ENCODE measurements around the gene RALGPS2. TPM values are rescaled to one million over a fixed set of nuclear protein-coding genes. Genes with fewer than 3 reads are reported as not detected.

RALGPS2 gene, protein sequence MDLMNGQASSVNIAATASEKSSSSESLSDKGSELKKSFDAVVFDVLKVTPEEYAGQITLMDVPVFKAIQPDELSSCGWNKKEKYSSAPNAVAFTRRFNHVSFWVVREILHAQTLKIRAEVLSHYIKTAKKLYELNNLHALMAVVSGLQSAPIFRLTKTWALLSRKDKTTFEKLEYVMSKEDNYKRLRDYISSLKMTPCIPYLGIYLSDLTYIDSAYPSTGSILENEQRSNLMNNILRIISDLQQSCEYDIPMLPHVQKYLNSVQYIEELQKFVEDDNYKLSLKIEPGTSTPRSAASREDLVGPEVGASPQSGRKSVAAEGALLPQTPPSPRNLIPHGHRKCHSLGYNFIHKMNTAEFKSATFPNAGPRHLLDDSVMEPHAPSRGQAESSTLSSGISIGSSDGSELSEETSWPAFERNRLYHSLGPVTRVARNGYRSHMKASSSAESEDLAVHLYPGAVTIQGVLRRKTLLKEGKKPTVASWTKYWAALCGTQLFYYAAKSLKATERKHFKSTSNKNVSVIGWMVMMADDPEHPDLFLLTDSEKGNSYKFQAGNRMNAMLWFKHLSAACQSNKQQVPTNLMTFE
- total RNA-seq (32.8 TPM), polyA plus RNA-seq (ENCODE audit: insufficient read depth, low read depth, low replicate concordance) (3.6 TPM)
- long read RNA-seq, donor 1, full-length matches to known transcripts, result 2 of 2 reads
- long read RNA-seq, donor 1, partial matches to known transcripts, result 0 of 2 reads
- long read RNA-seq, donor 1, other reads (novel, unspliced or antisense), result 0 of 2 reads
- long read RNA-seq, donor 2, full-length matches to known transcripts, result 2 of 2 reads
- long read RNA-seq, donor 2, partial matches to known transcripts, result 0 of 2 reads
- long read RNA-seq, donor 2, other reads (novel, unspliced or antisense), result 0 of 2 reads
- long read RNA-seq, donor 3, partial matches to known transcripts, result 0 of 1 reads
- long read RNA-seq, donor 3, other reads (novel, unspliced or antisense), result 0 of 1 reads
- long read RNA-seq, donor 4, partial matches to known transcripts, result 0 of 1 reads
- long read RNA-seq, donor 4, other reads (novel, unspliced or antisense), result 0 of 1 reads
- long read RNA-seq, donor 5, result 0 reads
- long read RNA-seq, donor 6, result 0 reads
- long read RNA-seq, donor 7, full-length matches to known transcripts, result 3 of 9 reads
- long read RNA-seq, donor 7, partial matches to known transcripts, result 2 of 9 reads
- long read RNA-seq, donor 7, other reads (novel, unspliced or antisense), result 4 of 9 reads
- long read RNA-seq, donor 8, partial matches to known transcripts, result 0 of 1 reads
- long read RNA-seq, donor 8, other reads (novel, unspliced or antisense), result 0 of 1 reads
- long read RNA-seq, donor 9, result 0 reads
- long read RNA-seq, donor 10, full-length matches to known transcripts, result 2 of 7 reads
- long read RNA-seq, donor 10, partial matches to known transcripts, result 5 of 7 reads
- long read RNA-seq, donor 10, other reads (novel, unspliced or antisense), result 0 of 7 reads

DNA sequence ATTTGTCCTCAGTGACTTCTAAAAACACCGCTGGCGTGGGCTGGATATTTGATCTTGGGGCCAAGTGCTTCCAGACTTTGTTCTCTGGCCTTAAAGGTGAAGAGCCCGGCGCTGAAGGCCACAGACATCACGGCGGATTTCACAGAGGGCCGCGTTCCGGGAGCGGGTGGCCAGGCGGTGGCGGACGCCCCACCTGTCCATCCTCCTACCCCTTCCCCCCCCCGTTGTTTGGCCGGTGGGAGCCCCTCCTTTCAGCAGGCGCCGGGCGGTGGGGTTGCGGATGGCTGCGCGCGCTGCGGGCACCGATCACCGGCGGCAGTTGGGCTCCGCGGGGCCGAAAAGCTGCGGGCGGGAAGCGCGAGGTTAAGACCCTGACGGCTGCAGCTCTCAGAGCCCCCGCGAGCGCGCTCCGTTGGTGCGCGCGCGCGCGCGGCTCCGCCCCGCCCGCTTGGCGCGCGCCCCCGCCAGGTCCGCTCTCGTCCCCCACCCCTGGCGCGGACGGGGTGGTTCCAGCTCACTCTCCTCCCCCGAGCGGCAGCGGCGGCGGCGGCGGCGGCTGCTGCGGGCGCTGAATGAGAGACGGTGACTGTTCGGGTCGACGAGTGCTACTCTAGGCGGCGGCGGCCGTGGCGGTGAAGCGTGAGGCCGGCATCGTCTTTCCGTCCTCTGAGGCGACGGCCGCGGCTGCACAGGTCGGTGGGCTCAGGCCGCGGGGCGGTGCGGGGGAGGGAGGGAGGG is at the start of gene RALGPS2:
TSS of gene RALGPS2 (plus strand) at position 517 of the 738 bp plus-strand sequence. CDS start 51,521 bp downstream, outside the sequence.
- FAIRE-seq, result no peak
- intact Hi-C loops (cut with DNase I), result no loop called here
- TF ChIP-seq CTCF (IDR thresholded peaks at IDR 0.05; ENCODE audit: borderline replicate concordance, extremely low read depth, insufficient read depth), result no peak
- peak within 1 kb of the TSS; percentile 52 to 80 (median 77) for H3K9ac ChIP-seq (ENCODE audit: low read length in 3 of 3)
- H3K36me3 ChIP-seq (ENCODE audit: control insufficient read depth in 2 of 3, insufficient read depth in 3 of 3, low read length in 3 of 3), result no peaks in the 10 kb centered on the region
- H3K27ac ChIP-seq (ENCODE audit: low read depth in 2 of 2, low read length in 2 of 2), result peak within 1 kb of the TSS; percentile 84 to 91
- peak within 1 kb of the TSS; percentile 81 to 90 (median 86) for H3K4me3 ChIP-seq (ENCODE audit: low read length in 3 of 3)
- H3K4me1 ChIP-seq (ENCODE audit: control insufficient read depth in 2 of 3, insufficient read depth in 2 of 3, low read depth in 1 of 3, low read length in 3 of 3), result peaks cover 0 to 4% (median 3%) of the 10 kb centered on the region in 3 donors
- no peaks in the 10 kb centered on the region for H3K9me3 ChIP-seq (ENCODE audit: control insufficient read depth in 2 of 3, insufficient read depth in 1 of 3, low read length in 3 of 3)
- H3K27me3 ChIP-seq (ENCODE audit: control insufficient read depth, insufficient read depth, low read length), result no peaks in the 10 kb centered on the region
- DNase-seq, result peak; percentile 85 to 92 (median 90)

DNA sequence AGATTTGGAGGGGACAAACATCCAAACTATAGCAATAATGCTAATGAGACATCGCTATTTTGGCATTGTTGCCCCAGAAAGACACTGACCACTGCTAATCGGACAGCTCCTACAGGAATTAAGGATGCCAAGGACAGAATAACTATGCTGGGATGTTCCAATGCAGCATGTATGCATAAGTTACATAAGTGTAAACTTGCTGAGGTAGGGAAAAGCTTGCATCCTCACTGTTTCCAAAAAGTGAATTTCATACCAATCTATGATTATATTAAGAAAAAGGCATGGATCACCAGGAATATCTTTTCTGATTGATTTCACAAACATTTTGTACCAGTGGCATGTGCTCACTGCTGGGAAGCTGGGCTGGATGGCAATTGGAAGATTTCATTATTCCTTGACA is 45.8 kb upstream of the RALGPS2 start:
- no peaks in the 10 kb centered on the region for H3K36me3 ChIP-seq (ENCODE audit: control insufficient read depth in 2 of 3, insufficient read depth in 3 of 3, low read length in 3 of 3)
- no peak overlapping the region for H3K27ac ChIP-seq (ENCODE audit: low read depth in 2 of 2, low read length in 2 of 2)
- intact Hi-C loops (cut with DNase I), result no loop called here
- no peak overlapping the region for H3K4me3 ChIP-seq (ENCODE audit: low read length in 3 of 3)
- FAIRE-seq, result no peak
- no peaks in the 10 kb centered on the region for H3K4me1 ChIP-seq (ENCODE audit: control insufficient read depth in 2 of 3, insufficient read depth in 2 of 3, low read depth in 1 of 3, low read length in 3 of 3)
- H3K27me3 ChIP-seq (ENCODE audit: control insufficient read depth, insufficient read depth, low read length), result no peaks in the 10 kb centered on the region
- DNase-seq, result no peak
- H3K9ac ChIP-seq (ENCODE audit: low read length in 3 of 3), result no peak overlapping the region
- no peak for TF ChIP-seq CTCF (IDR thresholded peaks at IDR 0.05; ENCODE audit: borderline replicate concordance, extremely low read depth, insufficient read depth)
- H3K9me3 ChIP-seq (ENCODE audit: control insufficient read depth in 2 of 3, insufficient read depth in 1 of 3, low read length in 3 of 3), result no peaks in the 10 kb centered on the region

DNA sequence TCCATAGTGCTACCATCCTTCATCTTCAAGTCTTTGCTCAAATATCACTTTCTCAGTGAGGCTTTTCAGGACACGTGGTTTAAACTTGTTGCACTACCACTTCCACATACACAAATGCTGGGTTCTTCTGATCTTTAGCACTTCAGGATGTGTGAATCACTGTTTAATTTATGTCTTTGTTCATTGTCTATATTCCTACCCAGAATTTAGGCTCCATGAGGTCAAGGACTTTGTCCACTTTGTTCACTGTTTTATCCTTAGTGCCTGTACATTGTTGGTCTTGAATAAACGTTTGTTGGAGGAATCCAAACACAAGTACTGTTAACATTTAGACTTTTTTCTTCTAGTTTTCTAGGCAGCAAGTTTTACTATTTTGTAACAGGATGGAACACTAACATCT is 42.6 kb upstream of the RALGPS2 start:
- FAIRE-seq (no peak), DNase-seq (no peak)
- Histone ChIP-seq H3K9me3 (ENCODE audit: control insufficient read depth in 2 of 3, insufficient read depth in 1 of 3, low read length in 3 of 3) (no peaks in the 10 kb centered on the region), H3K4me3 (ENCODE audit: low read length in 3 of 3) (no peak overlapping the region), H3K36me3 (ENCODE audit: control insufficient read depth in 2 of 3, insufficient read depth in 3 of 3, low read length in 3 of 3) (no peaks in the 10 kb centered on the region), H3K27ac (ENCODE audit: low read depth in 2 of 2, low read length in 2 of 2) (no peak overlapping the region), H3K27me3 (ENCODE audit: control insufficient read depth, insufficient read depth, low read length) (no peaks in the 10 kb centered on the region), H3K9ac (ENCODE audit: low read length in 3 of 3) (no peak overlapping the region), H3K4me1 (ENCODE audit: control insufficient read depth in 2 of 3, insufficient read depth in 2 of 3, low read depth in 1 of 3, low read length in 3 of 3) (no peaks in the 10 kb centered on the region)
- no peak for TF ChIP-seq CTCF (IDR thresholded peaks at IDR 0.05; ENCODE audit: borderline replicate concordance, extremely low read depth, insufficient read depth)
- intact Hi-C loops (cut with DNase I), result no loop called here
